Astrocyte (in vitro differentiated cells and primary cell): ENCODE results near the gene LHFPL4.
A peak's percentile ranks its signal among the peaks of the same experiment; 100 is the strongest.

Experiments
- CTCF ChIP-seq: IDR thresholded peaks from 2 replicates; pipeline ENCODE4 v1.5.1; 2011; ENCODE audit warnings: low read depth, mild to moderate bottlenecking, inconsistent platforms, low read length, moderate library complexity; ENCODE audit not compliant: insufficient read depth
- EZH2 ChIP-seq: IDR thresholded peaks from 2 replicates; pipeline ENCODE4 v1.6.1; 2012; ENCODE audit warnings: mild to moderate bottlenecking, low read length, inconsistent platforms; ENCODE audit not compliant: insufficient read depth

GRCh38 chr3:9553021-9553947, at the start of gene LHFPL4:
- TF ChIP-seq CTCF (no peak), EZH2 (peak; percentile 38)
